Astrocyte (in vitro differentiated cells and primary cell): ENCODE data around the gene MTHFD1.

Experiments used
- EZH2 ChIP-seq: IDR thresholded peaks from 2 replicates; pipeline ENCODE4 v1.6.1; 2012; ENCODE audit warnings: mild to moderate bottlenecking, low read length, inconsistent platforms; ENCODE audit not compliant: insufficient read depth
- TF ChIP-seq, protein P1 (sequence below): IDR thresholded peaks from 2 replicates; pipeline ENCODE4 v1.5.1; 2011; ENCODE audit warnings: low read depth, mild to moderate bottlenecking, inconsistent platforms, low read length, moderate library complexity; ENCODE audit not compliant: insufficient read depth

DNA sequence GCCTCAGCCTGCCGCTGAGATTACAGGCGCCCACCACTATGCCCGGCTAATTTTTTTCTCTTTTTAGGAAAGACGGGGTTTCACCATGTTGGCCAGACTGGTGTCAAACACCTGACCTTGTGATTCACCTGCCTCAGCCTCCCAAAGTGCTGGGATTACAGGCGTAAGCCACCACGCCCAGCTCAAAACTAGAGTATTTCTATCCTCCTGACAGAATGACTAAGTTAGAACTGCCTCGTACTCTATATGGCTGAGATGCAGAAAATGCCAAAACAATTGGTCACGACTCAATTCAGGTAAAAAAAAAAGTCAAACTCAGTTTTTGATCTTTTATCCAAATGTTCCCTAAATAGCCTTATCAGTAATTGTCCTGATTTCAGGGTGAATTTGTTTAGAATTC lies 88.3 kb downstream of the MTHFD1 start:
- TF ChIP-seq, protein P1, sequence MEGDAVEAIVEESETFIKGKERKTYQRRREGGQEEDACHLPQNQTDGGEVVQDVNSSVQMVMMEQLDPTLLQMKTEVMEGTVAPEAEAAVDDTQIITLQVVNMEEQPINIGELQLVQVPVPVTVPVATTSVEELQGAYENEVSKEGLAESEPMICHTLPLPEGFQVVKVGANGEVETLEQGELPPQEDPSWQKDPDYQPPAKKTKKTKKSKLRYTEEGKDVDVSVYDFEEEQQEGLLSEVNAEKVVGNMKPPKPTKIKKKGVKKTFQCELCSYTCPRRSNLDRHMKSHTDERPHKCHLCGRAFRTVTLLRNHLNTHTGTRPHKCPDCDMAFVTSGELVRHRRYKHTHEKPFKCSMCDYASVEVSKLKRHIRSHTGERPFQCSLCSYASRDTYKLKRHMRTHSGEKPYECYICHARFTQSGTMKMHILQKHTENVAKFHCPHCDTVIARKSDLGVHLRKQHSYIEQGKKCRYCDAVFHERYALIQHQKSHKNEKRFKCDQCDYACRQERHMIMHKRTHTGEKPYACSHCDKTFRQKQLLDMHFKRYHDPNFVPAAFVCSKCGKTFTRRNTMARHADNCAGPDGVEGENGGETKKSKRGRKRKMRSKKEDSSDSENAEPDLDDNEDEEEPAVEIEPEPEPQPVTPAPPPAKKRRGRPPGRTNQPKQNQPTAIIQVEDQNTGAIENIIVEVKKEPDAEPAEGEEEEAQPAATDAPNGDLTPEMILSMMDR = no peak
- no peak for TF ChIP-seq EZH2
